HG03135 (cell line): ENCODE results near the gene PREPL.

Experiments
- ATAC-seq: cut with Tn5 transposase; IDR thresholded peaks from one replicate; pipeline ENCODE4 v1.9.1; 2021; ENCODE audit warnings: mild to moderate bottlenecking, moderate library complexity; ENCODE audit not compliant: unreplicated experiment

Gene PREPL

DNA sequence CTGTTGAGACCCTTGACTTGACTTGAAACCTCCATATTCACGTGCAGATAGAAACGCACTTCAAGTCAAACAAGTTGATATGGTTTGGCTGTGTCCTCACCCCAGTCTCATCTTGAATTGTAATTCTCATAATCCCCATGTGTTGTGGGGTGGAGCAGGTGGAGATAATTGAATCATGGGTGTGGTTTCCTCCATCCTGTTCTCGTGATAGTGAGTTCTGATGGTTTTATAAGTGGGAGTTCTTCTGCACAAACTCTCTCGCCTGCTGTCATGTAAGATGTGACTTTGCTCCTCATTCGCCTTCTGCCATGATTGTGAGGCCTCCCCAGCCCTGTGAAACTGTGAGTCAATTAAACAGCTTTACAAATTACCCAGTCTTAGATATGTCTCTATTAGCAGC is 64.6 kb downstream of the PREPL start:
- no peak for ATAC-seq

DNA sequence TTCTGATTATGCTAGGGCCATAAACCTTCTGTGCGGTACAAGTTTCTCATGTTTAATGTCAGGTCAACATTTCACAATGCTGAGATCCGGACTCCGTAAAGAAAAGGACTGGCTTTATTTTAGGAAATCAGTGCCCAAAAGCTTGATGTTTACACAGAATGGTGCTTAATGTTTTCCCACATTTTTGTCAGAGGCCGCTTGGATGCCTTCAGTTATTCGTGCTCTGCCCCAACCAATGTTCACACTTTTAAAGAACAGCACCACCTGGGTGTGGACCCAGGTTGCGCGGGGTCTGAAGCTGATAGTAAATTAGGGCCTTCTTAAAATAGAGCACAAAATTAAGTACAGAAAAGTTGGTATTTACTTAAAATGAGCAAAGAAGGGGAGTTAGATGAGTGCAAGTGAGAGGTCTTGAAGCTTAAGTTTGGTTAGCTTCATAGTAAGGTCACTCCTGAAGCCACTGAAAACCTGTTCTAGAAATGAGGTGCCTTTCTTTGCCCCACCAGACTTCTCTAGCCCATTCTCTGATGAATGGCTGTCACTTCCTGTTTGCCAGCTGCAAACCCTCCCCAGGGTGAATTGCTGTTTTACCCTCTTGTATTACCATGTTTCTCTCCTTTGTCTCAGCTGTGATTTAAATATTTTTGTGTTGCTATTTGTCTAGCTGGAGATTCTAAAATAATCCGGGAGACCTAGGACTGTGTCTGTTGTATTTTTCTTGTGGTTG is 65.5 kb downstream of the PREPL start:
- ATAC-seq, result no peak

DNA sequence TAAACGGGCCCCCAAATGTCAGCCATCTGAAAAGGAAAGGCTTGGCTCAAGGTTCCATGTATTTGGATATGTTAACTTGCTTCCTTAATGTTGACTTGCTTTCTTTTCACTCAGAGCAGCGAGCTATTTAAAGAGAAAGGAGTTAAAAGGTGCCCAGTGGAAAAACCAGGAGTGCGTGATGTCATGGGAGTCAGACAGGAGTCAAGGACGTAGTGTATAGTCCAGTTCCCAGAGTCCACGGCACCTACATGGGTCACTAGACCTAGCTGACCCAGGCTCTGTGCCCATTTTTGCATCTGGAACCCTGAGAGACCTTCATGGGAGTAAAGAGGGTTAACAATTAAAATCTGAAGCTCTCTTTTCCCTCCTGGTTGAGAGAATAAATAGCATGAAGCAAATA is 66.2 kb downstream of the PREPL start:
- ATAC-seq, result no peak

DNA sequence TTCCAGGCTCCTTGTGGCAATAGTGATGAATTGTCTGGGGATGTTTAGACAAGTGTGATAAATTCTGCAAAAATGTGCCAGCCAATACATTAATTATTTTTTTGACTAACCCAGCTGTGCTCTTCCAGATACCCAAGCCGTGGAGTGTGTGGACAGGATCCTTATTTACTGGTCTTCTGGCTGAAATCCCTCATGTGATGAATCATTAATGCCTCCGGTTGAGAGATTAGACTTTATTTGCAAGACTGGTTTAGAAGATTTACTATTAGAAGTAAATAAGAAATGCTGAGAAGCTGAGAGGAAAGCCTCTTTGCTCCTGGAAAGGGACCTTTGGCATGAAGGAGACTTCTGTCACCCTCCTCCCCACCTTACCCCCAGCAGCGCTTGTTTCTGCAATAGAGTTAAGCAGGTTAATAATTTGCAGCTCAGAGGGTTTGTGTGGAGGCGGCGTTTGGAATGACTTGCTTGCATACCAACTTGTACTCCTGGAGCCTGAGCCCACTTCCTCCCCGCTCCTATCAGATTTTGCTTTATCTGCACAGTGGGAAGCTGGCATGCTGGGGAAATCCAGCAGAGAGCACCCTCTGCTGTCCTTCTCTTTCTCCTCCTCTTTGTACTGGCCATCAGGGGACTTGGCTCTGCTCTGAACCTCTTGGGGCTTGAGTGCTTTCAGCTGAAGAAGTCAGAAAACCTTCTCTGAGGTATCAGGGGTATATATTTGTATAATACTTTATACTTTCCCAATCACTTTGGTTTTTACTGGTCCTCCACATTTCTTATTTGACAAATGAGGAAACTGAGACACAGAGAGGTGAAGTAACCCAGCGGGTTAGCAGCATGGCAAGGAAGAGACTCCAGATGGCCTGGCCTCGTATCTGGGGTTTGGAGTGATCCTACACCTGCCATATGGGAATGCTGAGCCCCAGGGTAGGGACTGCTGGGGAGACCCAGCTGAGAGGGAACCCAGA is 69.7 kb downstream of the PREPL start:
- ATAC-seq, result no peak

DNA sequence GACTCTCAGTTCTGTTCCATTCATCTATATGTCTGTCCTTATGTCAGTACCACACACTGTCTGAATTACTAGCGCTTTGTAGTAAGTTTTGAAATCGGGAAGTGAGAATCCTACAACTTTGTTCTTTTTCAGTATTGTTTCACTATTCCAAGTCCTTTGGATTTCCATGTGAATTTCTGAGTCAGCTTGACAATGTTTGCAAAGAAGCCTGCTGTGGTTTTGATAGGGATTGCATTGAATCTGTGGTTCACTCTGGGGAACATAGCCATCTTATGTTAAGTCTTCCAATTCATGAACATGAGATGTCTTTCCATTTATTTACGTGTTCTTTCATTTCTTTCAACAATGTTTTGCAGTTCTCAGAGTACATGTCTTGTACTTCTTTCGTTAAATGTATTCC is 71.0 kb downstream of the PREPL start:
- ATAC-seq, result no peak

DNA sequence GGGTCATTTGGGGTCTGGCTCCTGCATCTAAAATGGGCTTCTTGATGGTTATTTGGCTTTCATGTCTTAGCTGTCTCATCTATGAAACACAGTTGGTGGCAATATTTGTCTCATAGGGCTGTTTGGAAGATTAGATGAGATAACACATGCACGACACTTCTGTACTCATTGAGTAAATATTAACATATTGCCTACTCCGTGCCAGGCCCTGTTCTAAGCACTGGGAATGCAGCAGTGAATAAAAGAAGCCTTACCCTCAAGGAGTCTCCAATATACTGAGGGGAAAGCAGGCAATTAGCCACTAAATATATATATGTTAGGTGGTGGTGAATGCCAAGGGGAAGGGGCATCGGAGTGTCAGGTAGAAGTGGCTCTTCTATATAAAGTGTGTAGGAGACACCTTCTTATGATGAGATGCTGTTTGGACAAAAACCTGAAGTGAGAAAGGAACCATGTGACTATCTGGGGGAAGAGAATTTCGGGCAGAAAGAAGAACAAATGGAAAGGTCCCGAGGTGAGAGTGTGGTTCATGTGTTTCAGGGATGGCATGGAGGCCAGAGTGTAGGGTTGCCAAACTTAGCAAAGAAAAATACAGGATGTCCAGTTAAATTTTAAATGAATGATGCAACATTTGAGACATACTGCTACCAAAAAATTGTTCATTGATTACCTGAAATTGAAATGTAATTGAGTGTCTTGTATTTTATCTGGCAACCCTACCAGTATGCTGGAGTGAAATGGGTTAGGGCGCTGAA is 74.2 kb downstream of the PREPL start:
- no peak for ATAC-seq

DNA sequence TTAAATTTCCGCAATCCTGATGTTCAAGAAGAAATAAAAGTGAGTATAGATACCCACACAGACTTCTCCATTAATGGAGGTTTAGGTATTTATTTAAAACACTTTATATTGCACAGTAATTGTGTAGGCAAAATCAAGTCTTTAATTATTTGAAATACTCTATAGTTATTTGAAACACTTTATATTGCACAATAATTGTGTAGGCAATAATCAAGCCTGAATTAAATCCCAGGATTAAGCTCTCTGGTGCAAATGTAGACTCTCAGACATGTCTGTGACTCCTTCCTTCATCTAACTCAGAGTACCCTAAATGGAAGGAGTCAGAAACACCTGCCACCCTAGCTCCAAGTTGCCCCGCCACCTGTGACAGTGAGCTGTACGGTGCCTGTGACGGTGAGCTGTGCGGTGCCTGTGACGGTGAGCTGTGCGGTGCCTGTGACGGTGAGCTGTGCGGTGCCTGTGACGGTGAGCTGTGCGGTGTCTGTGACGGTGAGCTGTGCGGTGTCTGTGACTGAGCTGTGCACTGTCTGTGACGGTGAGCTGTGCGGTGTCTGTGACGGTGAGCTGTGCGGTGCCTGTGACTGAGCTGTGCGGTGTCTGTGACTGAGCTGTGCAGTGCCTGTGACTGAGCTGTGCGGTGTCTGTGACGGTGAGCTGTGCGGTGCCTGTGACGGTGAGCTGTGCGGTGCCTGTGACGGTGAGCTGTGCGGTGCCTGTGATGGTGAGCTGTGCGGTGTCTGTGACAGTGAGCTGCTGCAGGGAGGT is 75.0 kb downstream of the PREPL start:
- ATAC-seq, result no peak

DNA sequence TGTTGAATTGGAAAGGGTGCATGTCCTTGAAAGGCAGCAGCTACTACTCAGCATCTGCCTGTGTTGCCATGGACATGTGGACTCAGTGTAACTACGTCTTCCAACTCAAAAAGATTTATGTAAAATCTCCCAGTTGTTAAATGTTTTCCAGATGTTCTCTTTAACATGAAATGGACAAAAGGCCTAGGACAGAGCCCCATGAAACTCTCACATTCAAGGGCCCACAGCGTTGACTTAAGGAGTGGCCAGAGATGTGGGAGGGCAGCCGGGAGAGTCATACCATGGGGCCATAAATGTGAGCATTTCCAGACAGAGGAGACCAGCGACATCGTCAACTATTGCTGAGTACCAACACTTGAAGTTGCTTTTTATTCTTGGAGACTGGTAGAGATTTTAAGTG is 76.1 kb downstream of the PREPL start:
- ATAC-seq, result no peak

DNA sequence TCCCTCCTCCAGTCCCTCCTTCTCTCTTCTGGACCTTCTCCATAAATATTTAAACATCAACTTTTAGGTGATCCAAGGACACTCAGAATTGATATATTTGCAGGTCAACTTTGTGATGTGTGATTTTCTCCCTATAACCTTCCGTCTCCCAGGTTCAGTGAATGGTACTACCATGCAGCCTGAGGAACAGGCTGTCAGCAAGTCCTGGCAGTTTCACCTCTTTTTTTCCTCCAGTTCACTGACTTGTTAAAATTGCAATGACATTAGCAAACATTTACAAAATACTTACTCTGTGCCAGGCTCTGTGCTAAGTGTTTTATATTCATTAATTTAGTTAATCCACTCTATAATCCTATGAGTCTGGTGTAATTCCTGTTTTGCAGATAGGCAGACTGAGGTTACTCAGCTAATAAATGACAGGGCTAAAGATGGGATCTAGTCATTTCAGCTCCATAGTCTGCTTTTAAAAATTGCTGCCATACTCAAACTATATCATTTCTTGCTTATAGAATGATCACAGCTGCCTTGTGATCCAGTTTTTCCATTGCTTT is 78.1 kb downstream of the PREPL start:
- no peak for ATAC-seq

DNA sequence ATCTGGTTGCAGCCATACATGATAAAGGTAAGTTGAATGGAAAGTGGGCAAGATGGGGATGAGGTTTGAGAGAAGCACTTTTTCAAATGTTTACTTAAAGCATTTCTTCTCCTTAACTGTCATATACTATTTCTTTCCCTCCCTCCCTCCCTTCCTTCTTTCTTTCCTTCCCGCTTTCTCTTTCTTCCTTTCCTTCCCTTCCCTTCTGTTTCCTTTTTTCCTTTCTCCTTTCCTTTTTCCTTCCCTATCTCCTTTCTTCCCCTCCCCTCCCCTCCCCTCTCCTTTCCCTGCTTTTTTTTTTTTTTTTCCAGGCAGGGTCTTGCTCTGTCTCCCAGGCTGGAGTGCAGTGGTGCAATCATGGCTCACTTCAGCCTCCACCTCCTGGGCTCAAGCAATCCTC is 80.4 kb downstream of the PREPL start:
- no peak for ATAC-seq

DNA sequence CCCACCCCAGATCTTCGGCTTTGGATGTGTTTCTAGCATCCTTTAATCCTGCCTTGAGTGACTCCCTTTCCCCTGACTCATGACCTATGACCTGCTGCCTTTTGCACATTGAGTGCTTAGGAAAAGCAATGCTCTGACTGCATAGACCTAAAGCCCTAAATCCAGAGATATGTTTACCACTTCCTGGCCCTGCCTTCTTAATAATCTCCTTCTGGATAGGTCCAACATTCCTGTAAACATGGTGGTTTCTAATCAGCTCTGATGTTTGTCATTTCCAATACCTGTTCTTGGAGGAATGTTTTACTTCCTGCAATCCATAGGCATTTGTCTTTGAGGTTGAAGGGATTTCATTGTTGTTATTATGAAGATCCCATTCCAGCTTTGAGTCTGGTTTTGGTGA is 83.8 kb downstream of the PREPL start:
- no peak for ATAC-seq

DNA sequence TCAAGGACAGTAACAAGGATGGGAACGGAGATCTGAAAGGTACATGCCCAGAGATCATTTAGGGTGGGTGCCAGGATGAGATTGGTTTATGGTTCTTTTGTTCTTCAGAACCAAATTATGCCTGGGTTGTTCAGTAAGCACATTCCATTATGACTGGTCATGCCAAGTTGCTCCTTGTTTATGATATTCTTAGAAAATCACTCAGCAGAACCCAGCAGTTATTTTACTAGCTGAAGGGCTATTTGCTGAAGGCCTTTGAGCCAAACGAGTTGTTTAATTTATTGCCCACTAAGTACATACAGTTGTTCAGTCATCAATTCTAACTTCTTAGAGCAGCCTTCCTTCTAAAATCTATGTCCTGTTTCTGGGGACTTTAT is 85.4 kb downstream of the PREPL start:
- ATAC-seq, result no peak

DNA sequence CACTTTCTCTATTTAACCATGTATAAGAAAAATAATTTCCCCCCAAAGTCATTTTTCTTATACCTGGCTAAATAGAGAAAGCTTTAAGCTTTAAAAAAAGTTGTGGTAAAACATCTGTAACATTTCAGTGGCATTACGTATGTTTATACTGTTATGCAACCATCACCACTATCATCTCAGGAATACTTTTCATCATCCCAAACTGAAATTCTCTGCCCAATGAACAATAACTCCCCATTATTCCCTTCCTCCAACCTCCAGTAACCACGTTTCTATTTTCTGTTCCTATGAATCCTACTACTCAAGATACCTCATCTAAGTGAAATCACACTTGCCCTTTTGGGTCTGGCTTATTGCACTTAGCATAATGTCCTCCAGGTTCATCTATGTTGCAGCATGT is 87.7 kb downstream of the PREPL start:
- ATAC-seq, result no peak

DNA sequence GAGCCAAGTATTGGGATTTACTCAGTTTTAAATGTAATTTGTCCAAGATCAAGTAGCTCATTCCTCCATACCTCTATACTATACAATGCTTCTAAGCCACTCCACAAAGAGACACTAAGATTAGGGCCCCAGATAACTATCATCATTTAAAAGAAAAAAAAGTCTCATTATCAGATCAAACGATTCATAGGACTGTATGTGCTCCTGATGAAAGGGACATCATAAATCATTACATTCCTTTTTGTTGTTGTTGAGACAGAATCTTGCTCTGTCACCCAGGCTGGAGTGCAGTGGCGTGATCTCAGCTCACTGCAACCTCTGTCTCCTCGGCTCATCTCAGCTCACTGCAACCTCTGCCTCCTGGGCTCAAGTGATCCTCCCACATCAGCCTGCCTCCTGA is 88.2 kb downstream of the PREPL start:
- ATAC-seq, result no peak

DNA sequence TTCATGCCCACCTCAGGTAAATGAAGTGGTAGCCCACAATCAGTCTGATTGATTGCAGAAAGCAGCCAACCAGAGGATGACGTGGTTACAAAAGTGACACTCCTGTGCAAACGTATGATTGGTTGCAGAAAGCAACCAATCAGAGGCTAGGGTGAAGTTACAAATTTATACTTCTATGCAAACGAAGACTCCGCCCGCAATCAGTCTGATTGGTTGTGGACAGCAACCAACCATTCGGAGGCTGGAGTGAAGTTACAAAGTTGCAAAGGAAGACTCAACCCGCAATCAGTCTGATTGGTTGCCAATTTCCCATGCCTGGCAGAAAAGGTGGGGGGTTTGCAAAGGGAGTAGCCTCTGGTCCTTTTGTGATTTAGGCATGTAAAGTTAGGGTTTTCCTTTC is 90.0 kb downstream of the PREPL start:
- no peak for ATAC-seq

DNA sequence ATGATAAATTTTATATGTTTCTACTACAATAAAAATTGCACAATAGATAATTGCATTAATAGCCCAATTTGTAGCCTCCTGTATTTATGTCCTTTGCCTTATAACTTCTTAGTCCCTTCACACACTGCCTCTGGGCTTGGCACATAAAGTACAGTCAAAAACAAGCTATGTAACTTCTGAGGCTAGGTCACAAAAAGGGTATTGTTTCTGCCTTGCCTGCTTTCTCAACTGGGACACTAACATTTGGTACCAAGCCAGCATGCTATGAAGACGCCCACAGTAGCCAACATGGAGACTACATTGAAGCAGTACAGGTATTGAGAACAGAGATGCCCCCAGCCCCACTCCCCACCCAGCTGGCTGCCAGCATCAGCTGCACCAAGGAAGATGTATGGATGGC is 91.5 kb downstream of the PREPL start:
- no peak for ATAC-seq

DNA sequence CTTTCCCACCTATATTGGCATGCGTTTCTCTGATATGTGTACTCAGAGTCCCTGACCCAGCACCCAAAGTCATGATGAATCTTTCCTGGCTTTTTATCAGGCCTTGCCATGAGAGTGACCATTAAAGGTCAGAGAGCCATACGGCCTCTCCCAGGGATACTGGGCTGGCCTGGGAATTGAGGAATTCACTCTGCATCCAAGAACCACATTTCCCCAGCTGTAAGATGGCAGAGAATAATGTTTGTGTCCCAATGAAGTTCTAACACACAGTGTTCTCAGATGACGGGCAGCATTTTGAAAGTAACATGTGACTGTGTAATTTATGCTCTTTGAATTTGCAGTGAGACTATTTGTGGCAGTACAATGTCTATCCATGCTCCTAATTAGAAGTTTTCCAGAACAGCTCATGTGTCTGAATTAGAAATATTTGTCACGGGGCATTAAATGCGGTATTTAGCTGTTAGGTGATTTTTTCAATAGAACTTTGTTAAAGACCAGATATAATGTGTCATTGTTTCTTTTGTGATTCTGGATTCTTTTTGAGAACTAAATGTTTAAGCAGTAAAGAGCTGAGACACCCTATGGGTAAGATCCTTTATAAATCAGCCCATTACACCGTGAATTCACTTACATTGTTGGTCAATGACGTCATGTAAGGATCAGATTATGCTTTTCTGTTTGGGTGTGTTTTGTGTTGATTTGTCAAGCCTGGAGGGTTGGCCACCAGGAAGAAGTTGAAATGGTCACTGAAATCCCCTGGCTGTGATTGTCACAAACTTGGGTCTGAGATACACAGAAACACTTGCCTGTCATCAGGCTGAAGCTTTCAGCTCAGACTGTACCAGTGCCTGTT is 93.3 kb downstream of the PREPL start:
- ATAC-seq, result no peak
